Ovary (tissue), 3 donors: ENCODE measurements around the gene NKIRAS2.

Experiments
- EP300 ChIP-seq: sonication (generic); formaldehyde crosslinking; IDR thresholded peaks from one replicate; pipeline ENCODE4 v1.6.1; 2017; ENCODE audit warnings: antibody characterized with exemption
- POLR2A ChIP-seq: fragments of 450-650 bp; IDR thresholded peaks from one replicate; pipeline ENCODE4 v1.6.1; 2017; ENCODE audit warnings: antibody characterized with exemption, mild to moderate bottlenecking, moderate library complexity
- TF ChIP-seq, protein P1 (sequence below), 3 donors: fragments of 450-650 bp in 2 of 3; fragments of 200-600 bp in 1 of 3; IDR thresholded peaks; one replicate each; pipeline versions ENCODE4 v1.5.1 to v1.8.0; 2016 to 2022; ENCODE audit warnings: antibody characterized with exemption in 3 of 3, mild to moderate bottlenecking in 1 of 3
- donor health status: DM: no; HTN: no; CAD: no.

DNA sequence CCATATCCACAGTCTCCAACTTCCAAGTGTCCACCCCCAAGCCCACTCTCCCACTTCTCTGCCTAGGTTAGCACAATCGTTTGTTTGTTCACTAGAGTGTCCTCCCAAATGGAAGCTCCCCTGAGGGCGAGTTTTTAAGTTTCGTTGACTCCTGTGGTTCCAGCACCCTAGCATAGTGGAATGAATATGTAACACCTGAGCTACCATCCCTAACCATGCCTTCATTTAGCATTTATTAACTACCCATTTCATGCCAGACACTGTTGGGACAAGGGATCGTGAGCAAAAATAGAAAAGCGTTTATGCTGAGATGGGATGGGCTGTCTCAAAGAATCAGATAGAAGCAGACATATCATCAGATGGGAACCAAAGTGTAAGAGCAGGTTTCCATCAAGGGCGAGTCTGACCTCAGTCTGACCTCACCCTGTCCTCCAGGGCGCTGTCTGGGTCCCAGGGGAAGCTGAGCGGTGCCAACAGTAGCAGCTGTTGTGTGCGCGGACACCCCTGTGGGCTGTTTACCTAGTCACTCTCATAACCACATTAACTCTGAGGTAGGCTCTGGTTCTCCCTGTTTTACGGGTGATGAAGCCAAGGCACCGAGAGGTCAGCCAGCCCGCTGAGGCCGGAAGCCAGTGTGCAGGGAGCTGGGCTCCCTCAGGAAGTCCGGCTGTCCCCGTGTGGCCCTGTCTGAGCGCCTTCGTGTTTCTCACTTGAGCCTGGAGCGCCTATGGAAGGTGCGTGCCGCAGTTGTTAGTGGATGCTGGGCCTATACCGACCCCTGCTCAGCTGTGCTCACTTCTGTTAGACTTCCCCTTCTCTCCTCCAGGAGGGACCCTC lies 47.1 kb upstream of the NKIRAS2 start:
- TF ChIP-seq, protein P1, sequence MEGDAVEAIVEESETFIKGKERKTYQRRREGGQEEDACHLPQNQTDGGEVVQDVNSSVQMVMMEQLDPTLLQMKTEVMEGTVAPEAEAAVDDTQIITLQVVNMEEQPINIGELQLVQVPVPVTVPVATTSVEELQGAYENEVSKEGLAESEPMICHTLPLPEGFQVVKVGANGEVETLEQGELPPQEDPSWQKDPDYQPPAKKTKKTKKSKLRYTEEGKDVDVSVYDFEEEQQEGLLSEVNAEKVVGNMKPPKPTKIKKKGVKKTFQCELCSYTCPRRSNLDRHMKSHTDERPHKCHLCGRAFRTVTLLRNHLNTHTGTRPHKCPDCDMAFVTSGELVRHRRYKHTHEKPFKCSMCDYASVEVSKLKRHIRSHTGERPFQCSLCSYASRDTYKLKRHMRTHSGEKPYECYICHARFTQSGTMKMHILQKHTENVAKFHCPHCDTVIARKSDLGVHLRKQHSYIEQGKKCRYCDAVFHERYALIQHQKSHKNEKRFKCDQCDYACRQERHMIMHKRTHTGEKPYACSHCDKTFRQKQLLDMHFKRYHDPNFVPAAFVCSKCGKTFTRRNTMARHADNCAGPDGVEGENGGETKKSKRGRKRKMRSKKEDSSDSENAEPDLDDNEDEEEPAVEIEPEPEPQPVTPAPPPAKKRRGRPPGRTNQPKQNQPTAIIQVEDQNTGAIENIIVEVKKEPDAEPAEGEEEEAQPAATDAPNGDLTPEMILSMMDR (IDR thresholded peaks at IDR 0.05) = no peak
- TF ChIP-seq EP300 (no peak), POLR2A (no peak)
